Astrocyte of the spinal cord (primary cell): Measurements from ENCODE around the gene COL9A3.

Experiments
- DNase-seq: peaks from one replicate; pipeline ENCODE4 v3.0.0; 2011; ENCODE audit warnings: low read depth, low spot score
- H3K4me3 ChIP-seq: 2 replicates; pipeline ENCODE4 v1.5.1; 2011; ENCODE audit warnings: low read depth, mild to moderate bottlenecking, low read length, moderate library complexity
- in situ Hi-C: cut with HindIII; loops from 2 replicates; pipeline ENCODE4 v1.10.0; 2017; ENCODE audit warnings: low sequenced_read_pairs
- TF ChIP-seq, protein P1 (sequence below): IDR thresholded peaks from 2 replicates; pipeline ENCODE4 v1.5.1; 2012; ENCODE audit warnings: low read depth, mild to moderate bottlenecking, low read length, inconsistent platforms

Gene COL9A3

DNA sequence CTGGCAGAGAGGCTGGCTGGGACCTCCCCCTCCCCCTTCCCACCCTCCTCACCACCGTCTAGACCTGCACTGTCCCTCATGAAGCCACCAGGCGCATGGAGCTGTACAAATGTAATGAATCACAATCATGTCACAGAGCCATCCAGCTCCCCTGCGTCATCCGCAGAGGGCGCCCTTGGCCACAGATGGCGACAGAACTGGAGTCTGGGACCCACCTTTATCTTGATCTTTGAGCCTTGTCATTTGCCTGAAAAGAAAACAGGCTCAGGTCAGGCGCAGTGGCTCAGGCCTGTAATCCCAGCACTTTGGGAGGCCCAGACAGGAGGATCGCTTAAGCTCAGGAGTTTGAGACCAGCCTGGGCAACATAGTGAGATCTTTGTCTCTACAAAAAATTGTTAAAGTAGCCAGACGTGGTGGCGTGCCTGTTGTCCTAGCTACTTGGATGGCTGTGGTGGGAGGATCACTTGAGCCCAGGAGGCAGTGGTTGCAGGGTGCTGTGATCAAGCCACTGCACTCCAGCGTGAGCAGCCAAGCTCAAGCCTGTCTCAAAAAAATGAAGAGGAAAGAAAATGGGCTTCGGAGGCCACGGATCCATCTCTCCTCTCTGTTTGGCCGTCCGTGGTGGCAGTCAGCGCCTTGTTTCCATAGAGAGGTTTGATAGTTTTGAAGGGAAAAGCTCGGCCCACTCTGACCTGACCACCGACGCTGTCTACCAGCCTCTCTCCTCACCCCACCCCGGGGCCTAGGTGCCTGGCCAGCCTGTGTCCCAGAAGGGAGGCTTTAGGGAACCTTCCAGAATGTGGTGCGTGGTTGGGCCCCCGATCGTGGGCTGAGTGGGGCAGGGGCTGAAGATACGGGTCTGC, 6.2 kb downstream of the COL9A3 start:
- DNase-seq, result no peak
- in situ Hi-C loops, result no loop called here
- H3K4me3 ChIP-seq, result no peak overlapping the region
- TF ChIP-seq, protein P1, sequence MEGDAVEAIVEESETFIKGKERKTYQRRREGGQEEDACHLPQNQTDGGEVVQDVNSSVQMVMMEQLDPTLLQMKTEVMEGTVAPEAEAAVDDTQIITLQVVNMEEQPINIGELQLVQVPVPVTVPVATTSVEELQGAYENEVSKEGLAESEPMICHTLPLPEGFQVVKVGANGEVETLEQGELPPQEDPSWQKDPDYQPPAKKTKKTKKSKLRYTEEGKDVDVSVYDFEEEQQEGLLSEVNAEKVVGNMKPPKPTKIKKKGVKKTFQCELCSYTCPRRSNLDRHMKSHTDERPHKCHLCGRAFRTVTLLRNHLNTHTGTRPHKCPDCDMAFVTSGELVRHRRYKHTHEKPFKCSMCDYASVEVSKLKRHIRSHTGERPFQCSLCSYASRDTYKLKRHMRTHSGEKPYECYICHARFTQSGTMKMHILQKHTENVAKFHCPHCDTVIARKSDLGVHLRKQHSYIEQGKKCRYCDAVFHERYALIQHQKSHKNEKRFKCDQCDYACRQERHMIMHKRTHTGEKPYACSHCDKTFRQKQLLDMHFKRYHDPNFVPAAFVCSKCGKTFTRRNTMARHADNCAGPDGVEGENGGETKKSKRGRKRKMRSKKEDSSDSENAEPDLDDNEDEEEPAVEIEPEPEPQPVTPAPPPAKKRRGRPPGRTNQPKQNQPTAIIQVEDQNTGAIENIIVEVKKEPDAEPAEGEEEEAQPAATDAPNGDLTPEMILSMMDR, result peak; percentile 40

DNA sequence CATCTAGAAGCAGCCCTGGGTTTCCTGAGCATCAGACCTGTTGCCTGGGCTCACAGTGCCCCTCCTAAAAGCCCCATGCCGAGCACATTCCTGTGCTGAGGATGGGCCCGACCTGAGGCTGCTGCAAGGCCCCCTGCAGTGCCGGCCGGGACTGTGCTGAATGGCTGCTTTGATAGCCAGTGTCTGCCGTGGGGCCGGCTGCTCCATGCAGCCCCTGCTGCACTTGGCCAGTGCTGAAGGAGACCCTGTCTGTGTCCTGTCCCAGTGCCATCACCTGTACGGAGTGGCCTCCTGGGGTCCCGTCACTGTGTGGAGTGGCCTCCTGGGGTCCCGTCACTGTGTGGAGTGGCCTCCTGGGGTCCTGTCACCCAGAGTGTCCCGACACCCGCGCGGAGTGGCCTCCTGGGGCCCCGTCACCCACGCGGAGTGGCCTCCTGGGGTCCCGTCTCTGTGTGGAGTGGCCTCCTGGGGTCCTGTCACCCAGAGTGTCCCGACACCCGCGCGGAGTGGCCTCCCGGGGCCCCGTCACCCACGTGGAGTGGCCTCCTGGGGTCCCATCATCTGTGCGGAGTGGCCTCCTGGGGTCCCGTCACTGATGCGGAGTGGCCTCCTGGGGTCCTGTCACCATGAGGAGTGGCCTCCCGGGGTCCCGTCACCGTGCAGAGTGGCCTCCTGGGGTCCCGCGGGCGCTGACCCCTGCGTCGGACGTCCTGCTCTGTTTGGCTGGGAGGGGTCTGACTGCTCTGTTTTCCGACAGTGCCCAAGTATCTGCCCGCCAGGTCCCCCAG, 7.0 kb downstream of the COL9A3 start:
- DNase-seq, result no peak
- in situ Hi-C loops, result no loop called here
- TF ChIP-seq, protein P1, result no peak
- H3K4me3 ChIP-seq, result no peak overlapping the region

DNA sequence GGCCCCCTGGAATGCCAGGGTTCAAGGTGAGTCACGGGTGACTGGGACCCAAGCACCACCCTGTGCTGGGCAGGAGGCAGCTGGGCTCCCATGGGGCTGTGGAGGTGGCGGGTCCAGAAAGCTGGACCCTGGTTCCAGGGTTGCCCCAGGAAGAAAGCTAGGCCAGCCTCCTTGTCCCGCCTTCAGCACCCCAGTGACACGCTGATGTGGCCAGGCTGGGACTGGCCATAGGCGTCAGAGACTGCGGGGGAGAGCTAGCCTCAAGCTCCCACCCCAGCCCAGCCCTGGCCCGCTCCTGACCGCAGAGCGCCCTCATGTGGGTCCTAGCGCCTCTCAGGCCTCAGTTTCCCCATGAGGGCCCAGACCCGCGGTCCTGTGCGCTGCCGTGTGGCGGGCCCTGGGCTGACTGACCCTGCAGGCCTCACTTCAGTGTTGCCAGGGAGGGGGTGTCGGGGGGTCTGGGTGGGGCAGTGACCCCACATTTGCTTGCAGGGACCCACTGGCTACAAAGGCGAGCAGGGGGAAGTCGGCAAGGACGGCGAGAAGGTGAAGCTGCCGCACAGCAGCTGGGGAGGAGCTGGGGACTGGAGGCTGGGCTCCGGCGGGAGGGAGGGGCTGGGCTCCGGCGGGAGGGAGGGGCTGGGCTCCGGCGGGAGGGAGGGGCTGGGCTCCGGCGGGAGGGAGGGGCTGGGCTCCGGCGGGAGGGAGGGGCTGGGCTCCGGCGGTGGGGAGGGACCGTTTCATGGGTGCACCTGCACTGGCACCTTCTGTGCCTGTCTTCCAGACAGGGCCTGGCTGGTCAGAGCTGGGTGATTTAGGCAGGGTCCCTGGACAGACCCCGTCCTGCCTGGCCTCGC, 7.9 kb downstream of the COL9A3 start:
- TF ChIP-seq, protein P1, result no peak
- no peak overlapping the region for H3K4me3 ChIP-seq
- peak; percentile 25 for DNase-seq
- in situ Hi-C loops, result no loop called here

DNA sequence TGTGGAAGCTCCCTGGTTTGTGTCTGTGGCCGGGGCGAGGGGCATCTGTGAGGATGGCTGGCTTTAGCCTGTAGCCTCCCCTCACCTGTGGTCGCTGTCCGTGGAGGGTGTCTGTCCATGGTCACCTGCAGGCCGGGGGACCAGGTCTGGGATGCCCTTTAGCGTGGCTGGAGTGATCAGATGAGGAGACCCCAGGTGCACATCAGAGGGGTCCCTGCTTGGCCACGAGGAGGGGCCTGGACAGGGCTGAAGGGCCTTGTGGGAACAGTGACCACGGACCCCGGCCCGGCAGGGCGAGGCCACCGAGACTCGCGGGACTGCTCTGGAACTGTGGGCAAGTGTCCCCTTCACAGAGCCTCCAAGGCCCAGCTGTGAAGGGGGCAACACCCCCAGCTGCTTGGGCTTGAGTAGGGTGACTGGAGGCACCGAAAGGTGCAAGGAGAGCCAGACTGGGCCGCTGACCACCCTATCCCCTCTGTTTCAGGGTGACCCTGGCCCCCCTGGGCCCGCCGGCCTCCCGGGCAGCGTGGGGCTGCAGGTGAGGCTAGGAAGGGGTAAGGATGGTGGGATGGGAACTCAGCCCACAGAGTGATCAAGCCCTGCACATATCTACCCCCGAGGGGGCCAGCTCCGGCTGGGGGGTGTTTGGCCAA, 8.6 kb downstream of the COL9A3 start:
- no peak overlapping the region for H3K4me3 ChIP-seq
- TF ChIP-seq, protein P1, result no peak
- in situ Hi-C loops, result no loop called here
- no peak for DNase-seq

DNA sequence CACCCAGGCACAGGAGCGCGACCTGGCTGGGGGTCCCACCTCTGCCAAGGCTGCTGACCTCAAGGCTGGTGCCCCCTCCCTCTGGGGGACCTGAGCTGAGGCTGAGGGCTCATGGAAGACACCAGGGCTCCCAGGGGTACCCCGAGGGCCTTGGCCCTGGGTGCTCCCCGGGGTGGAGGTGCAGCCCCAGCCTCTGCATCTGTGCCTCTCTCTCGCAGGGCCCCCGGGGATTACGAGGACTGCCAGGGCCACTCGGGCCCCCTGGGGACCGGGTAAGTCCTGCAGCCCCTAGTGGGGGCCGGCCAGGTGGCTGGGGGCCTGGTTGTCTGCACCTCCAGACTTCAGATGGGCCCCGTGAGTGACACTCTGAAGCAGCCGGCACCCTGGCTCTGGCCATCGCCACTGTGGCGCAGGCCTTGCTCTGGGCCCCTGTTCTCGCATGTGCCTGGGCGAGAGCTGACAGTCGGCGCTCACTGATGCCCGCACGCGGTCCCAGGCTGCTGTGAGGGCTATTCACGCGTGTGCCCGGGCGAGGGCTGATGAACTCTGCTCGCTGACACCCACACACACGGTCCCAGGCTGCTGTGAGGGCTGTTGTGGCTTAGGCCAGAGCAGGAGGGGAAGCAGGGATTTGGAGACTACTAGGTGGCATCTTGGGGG, 9.3 kb downstream of the COL9A3 start:
- H3K4me3 ChIP-seq, result no peak overlapping the region

More for the DNA sequence above, 9.3 kb downstream of the COL9A3 start:
- TF ChIP-seq, protein P1, result no peak
- no peak for DNase-seq
- in situ Hi-C loops, result no loop called here
